ENCODE data around the gene CLEC2B. TPM values are rescaled to one million over a fixed set of nuclear protein-coding genes. Genes with fewer than 3 reads are reported as not detected.

Gene CLEC2B
- total RNA-seq, 1 donor from 2014 or later, result not detected

- H3K27ac Mint-ChIP-seq (ENCODE audit: unreplicated experiment), result no peak overlapping the region
- peaks cover 6% of the 10 kb centered on the region for H3K4me1 Mint-ChIP-seq (ENCODE audit: unreplicated experiment)
- no peaks in the 10 kb centered on the region for H3K36me3 Mint-ChIP-seq (ENCODE audit: low read depth, unreplicated experiment)
- H3K27me3 Mint-ChIP-seq (ENCODE audit: unreplicated experiment), result no peaks in the 10 kb centered on the region
- H3K4me3 Mint-ChIP-seq (ENCODE audit: unreplicated experiment), result no peak overlapping the region
- DNase-seq (ENCODE audit: low spot score), result no peak
- no peak for TF ChIP-seq CTCF (IDR thresholded peaks at IDR 0.05; ENCODE audit: unreplicated experiment)
- no peaks in the 10 kb centered on the region for H3K9me3 Mint-ChIP-seq (ENCODE audit: unreplicated experiment)
Measured at GRCh38 chr12:9866860-9867269, 2.3 kb downstream of the CLEC2B start.

- TF ChIP-seq CTCF (IDR thresholded peaks at IDR 0.05; ENCODE audit: unreplicated experiment), result no peak
- Mint-ChIP-seq H3K4me3 (ENCODE audit: unreplicated experiment) (no peak overlapping the region), H3K36me3 (ENCODE audit: low read depth, unreplicated experiment) (no peaks in the 10 kb centered on the region), H3K9me3 (ENCODE audit: unreplicated experiment) (no peaks in the 10 kb centered on the region), H3K4me1 (ENCODE audit: unreplicated experiment) (peaks cover 6% of the 10 kb centered on the region), H3K27ac (ENCODE audit: unreplicated experiment) (no peak overlapping the region), H3K27me3 (ENCODE audit: unreplicated experiment) (no peaks in the 10 kb centered on the region)
- DNase-seq (ENCODE audit: low spot score), result no peak
Measured at GRCh38 chr12:9864913-9865675, 4.1 kb downstream of the CLEC2B start.

- Mint-ChIP-seq H3K4me3 (ENCODE audit: unreplicated experiment) (no peak overlapping the region), H3K36me3 (ENCODE audit: low read depth, unreplicated experiment) (no peaks in the 10 kb centered on the region), H3K27ac (ENCODE audit: unreplicated experiment) (no peak overlapping the region), H3K27me3 (ENCODE audit: unreplicated experiment) (no peaks in the 10 kb centered on the region), H3K9me3 (ENCODE audit: unreplicated experiment) (no peaks in the 10 kb centered on the region), H3K4me1 (ENCODE audit: unreplicated experiment) (no peaks in the 10 kb centered on the region)
- TF ChIP-seq CTCF (IDR thresholded peaks at IDR 0.05; ENCODE audit: unreplicated experiment), result no peak
- DNase-seq (ENCODE audit: low spot score), result no peak
Measured at GRCh38 chr12:9858135-9858534, 11.0 kb downstream of the CLEC2B start.

GRCh38 chr12:9856894-9857293 lies 12.3 kb downstream of the CLEC2B start:
- DNase-seq (ENCODE audit: low spot score), result no peak
- TF ChIP-seq CTCF (IDR thresholded peaks at IDR 0.05; ENCODE audit: unreplicated experiment), result no peak
- H3K9me3 Mint-ChIP-seq (ENCODE audit: unreplicated experiment), result no peaks in the 10 kb centered on the region
- no peaks in the 10 kb centered on the region for H3K4me1 Mint-ChIP-seq (ENCODE audit: unreplicated experiment)
- no peaks in the 10 kb centered on the region for H3K27me3 Mint-ChIP-seq (ENCODE audit: unreplicated experiment)
- no peak overlapping the region for H3K4me3 Mint-ChIP-seq (ENCODE audit: unreplicated experiment)
- no peak overlapping the region for H3K27ac Mint-ChIP-seq (ENCODE audit: unreplicated experiment)
- H3K36me3 Mint-ChIP-seq (ENCODE audit: low read depth, unreplicated experiment), result no peaks in the 10 kb centered on the region

GRCh38 chr12:9856151-9856550 lies 13.0 kb downstream of the CLEC2B start:
- TF ChIP-seq CTCF (IDR thresholded peaks at IDR 0.05; ENCODE audit: unreplicated experiment), result no peak
- Mint-ChIP-seq H3K9me3 (ENCODE audit: unreplicated experiment) (no peaks in the 10 kb centered on the region), H3K4me3 (ENCODE audit: unreplicated experiment) (no peak overlapping the region), H3K27me3 (ENCODE audit: unreplicated experiment) (no peaks in the 10 kb centered on the region), H3K36me3 (ENCODE audit: low read depth, unreplicated experiment) (no peaks in the 10 kb centered on the region), H3K4me1 (ENCODE audit: unreplicated experiment) (no peaks in the 10 kb centered on the region), H3K27ac (ENCODE audit: unreplicated experiment) (no peak overlapping the region)
- no peak for DNase-seq (ENCODE audit: low spot score)
